ENCODE measurements around the gene SRSF1. TPM values are rescaled to one million over a fixed set of nuclear protein-coding genes. Genes with fewer than 3 reads are reported as not detected.

Gene SRSF1
- total and polyA plus RNA-seq, 2 of the 4 experiments (the other 2 are of a cell fraction) = 190 to 357 TPM

DNA sequence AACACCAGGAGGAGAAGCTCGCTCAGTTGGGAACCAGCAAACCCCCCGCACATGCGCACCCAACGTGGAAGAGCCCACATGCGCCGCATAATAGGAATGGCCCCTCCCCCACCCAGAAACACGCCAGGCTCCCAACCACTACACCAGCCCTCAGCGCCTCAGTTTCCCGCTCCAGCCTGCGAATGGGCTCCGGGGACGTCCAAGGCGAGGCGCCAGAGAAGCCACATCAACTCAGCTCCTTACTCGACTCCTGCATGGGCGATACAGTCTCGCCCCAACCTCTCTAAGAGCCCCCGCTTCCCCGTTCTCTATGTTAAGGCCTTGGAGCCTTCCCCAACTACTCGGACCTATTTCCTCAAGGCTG is 504 bp downstream of the SRSF1 start:
- no peaks in the 10 kb centered on the region for H3K27me3 ChIP-seq (ENCODE audit: control insufficient read depth, insufficient read depth, low read length)
- TF ChIP-seq NFE2L2 (IDR thresholded peaks at IDR 0.05; ENCODE audit: low read depth, low read length) (no peak), CHD1 (IDR thresholded peaks at IDR 0.05; ENCODE audit: low read depth, low read length) (no peak; the same call in 1 of the 2 replicates), BHLHE40 (IDR thresholded peaks at IDR 0.05; ENCODE audit: low read depth, low read length) (no peak), FOS (IDR thresholded peaks at IDR 0.05; ENCODE audit: low read depth, low read length) (no peak), RFX5 (IDR thresholded peaks at IDR 0.05; ENCODE audit: low read depth, low read length) (no peak), MXI1 (IDR thresholded peaks at IDR 0.05; ENCODE audit: borderline replicate concordance, low read depth, low read length) (peak; percentile 98)
- TF ChIP-seq, protein P1, sequence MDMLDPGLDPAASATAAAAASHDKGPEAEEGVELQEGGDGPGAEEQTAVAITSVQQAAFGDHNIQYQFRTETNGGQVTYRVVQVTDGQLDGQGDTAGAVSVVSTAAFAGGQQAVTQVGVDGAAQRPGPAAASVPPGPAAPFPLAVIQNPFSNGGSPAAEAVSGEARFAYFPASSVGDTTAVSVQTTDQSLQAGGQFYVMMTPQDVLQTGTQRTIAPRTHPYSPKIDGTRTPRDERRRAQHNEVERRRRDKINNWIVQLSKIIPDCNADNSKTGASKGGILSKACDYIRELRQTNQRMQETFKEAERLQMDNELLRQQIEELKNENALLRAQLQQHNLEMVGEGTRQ (IDR thresholded peaks at IDR 0.05; ENCODE audit: low read depth, low read length) = 0 out of 2 replicates have a peak, but pooled peaks have one; percentile 23
- peak overlapping the region; percentile 83 for H4K5ac ChIP-seq (ENCODE audit: low read depth, low read length)
- peaks cover 4 to 31% of the 10 kb centered on the region in 2 experiments; a peak in 3 of 4 replicates for H3K79me1 ChIP-seq (ENCODE audit: low read depth in 1 of 2, low read length in 2 of 2)
- peak overlapping the region; percentile 64 for H2BK120ac ChIP-seq (ENCODE audit: low read depth, low read length)
- ChIA-PET POLR2A (ENCODE audit: unreplicated experiment) (interaction anchor here (0.7 to 1.2 kb wide), 2 partner anchors 56 to 153 kb away, joined by 5 to 6 read pairs; no protein-coding TSS in a partner anchor), CTCF (interaction anchor here (1.0 to 1.7 kb wide), 4 partner anchors 106 to 173 kb away, joined by 3 to 5 read pairs (median 4); no protein-coding TSS in a partner anchor)
- peak overlapping the region; percentile 100 for H4K91ac ChIP-seq (ENCODE audit: insufficient read depth, low read depth, low read length)
- peak; percentile 59 for ATAC-seq (ENCODE audit: low read depth)
- H3K4me1 ChIP-seq (ENCODE audit: control insufficient read depth, insufficient read depth, low read length) = 0 out of 2 replicates have a peak, but pooled peaks cover 2% of the 10 kb centered on the region
- peak overlapping the region; percentile 100 for H2AK9ac ChIP-seq (replicated peaks; ENCODE audit: low read depth, low read length, poor library complexity)
- peak overlapping the region; percentile 95 for H2BK5ac ChIP-seq (ENCODE audit: low read depth, low read length, poor library complexity, severe bottlenecking)
- peak overlapping the region; percentile 63 for H3K4me3 ChIP-seq (ENCODE audit: insufficient read depth, low read depth, low read length)
- peak overlapping the region; percentile 14; the same call in 1 of the 3 replicates for H2BK15ac ChIP-seq (ENCODE audit: low read depth, low read length)
- peak overlapping the region; percentile 79 for H3K4me2 ChIP-seq (ENCODE audit: low read depth, low read length)
- BruUV-seq (replicated peaks) = no TSS peak
- intact Hi-C loops (cut with micrococcal nuclease) (no loop called here), dilution Hi-C loops (cut with HindIII; ENCODE audit: low sequenced_read_pairs, unreplicated experiment) (no loop called here), in situ Hi-C loops (cut with MboI; ENCODE audit: low sequenced_read_pairs) (loop anchor here (5.0 to 10.0 kb wide), 3 partner anchors 81 to 882 kb away; no protein-coding TSS in a partner anchor)
- peak overlapping the region; percentile 100 for H3K4ac ChIP-seq (ENCODE audit: low read depth, low read length)
- peak; percentile 71 for DNase-seq
- peak overlapping the region; percentile 92 for H2AFZ ChIP-seq (replicated peaks; ENCODE audit: low read length, poor library complexity)
- WGBS, 2 experiments (ENCODE audit: extremely low coverage in 2 of 2, insufficient read length in 1 of 2) = 0% methylated on average over 2 of the region's 20 CpGs; no CpG with 5 or more reads in 1 of the 2 experiments
- H3K23ac ChIP-seq (ENCODE audit: low read depth, low read length) = peak overlapping the region; percentile 99
- peak overlapping the region; percentile 97 for H3K9ac ChIP-seq (ENCODE audit: low read depth, low read length)
- no peaks in the 10 kb centered on the region for H3K9me1 ChIP-seq (ENCODE audit: insufficient read depth, low read length)
- H3K56ac ChIP-seq (ENCODE audit: extremely low read depth, insufficient read depth, low read length) = peak overlapping the region; percentile 99
- peaks cover 44% of the 10 kb centered on the region for H4K20me1 ChIP-seq (ENCODE audit: insufficient read depth, low read length)
- H3K18ac ChIP-seq (ENCODE audit: low read depth, low read length) = peak overlapping the region; percentile 78
- peak overlapping the region; percentile 100 for H3K14ac ChIP-seq (replicated peaks; ENCODE audit: low read depth, low read length)
- H3K27ac ChIP-seq (ENCODE audit: insufficient read depth, low read length) = peak overlapping the region; percentile 93
- H3K36me3 ChIP-seq (ENCODE audit: control insufficient read depth, insufficient read depth, low read length) = peaks cover 17% of the 10 kb centered on the region
- no peaks in the 10 kb centered on the region for H3K9me3 ChIP-seq (ENCODE audit: control insufficient read depth, insufficient read depth, low read length)
- peak overlapping the region; percentile 100 for H2AK5ac ChIP-seq (ENCODE audit: low read depth, low read length)
- no peak overlapping the region for H2BK20ac ChIP-seq (ENCODE audit: low read depth, low read length)
- H4K8ac ChIP-seq (ENCODE audit: low read depth in 2 of 2, low read length in 2 of 2) = peak overlapping the region; percentile 97 to 100

Data from IMR-90 (cell line).